Kidney epithelial cell (primary cell): ENCODE measurements around the gene KRTAP1-1. TPM values are rescaled to one million over a fixed set of nuclear protein-coding genes. Genes with fewer than 3 reads are reported as not detected.
"Not testable (repeated sequence)": the region's sequence is repeated elsewhere in the genome, so short reads cannot be mapped to it uniquely, and the experiment has no call there.

Experiments used
- DNase-seq: peaks from one replicate; pipeline ENCODE4 v3.0.0-alpha.2; 2010; ENCODE audit warnings: low read depth
- H3K27me3 ChIP-seq: 2 replicates; pipeline ENCODE4 v1.6.0; 2011; ENCODE audit warnings: low read length; ENCODE audit not compliant: control insufficient read depth, insufficient read depth
- H3K36me3 ChIP-seq: 2 replicates; pipeline ENCODE4 v1.5.1; 2011; ENCODE audit warnings: low read length; ENCODE audit not compliant: control insufficient read depth, insufficient read depth
- H3K4me3 ChIP-seq: 2 replicates; pipeline ENCODE4 v1.5.1; 2011; ENCODE audit warnings: low read depth, mild to moderate bottlenecking, control low read depth, low read length
- total RNA-seq: library from RNA; depleted of rRNA; stranded (reverse); fragments of >200 nt; gene quantifications from 2 replicates; pipeline ENCODE4 v1.2.3, GENCODE V29; 2015
- TF ChIP-seq, protein P1 (sequence below): IDR thresholded peaks from 2 replicates; pipeline ENCODE4 v1.5.1; 2011; ENCODE audit warnings: mild to moderate bottlenecking, moderate library complexity, low read length, control low read depth, inconsistent platforms; ENCODE audit not compliant: insufficient read depth, poor library complexity, severe bottlenecking

The KRTAP1-1 gene, protein sequence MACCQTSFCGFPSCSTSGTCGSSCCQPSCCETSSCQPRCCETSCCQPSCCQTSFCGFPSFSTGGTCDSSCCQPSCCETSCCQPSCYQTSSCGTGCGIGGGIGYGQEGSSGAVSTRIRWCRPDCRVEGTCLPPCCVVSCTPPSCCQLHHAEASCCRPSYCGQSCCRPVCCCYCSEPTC
- total RNA-seq, result not detected in 2 replicates

DNA sequence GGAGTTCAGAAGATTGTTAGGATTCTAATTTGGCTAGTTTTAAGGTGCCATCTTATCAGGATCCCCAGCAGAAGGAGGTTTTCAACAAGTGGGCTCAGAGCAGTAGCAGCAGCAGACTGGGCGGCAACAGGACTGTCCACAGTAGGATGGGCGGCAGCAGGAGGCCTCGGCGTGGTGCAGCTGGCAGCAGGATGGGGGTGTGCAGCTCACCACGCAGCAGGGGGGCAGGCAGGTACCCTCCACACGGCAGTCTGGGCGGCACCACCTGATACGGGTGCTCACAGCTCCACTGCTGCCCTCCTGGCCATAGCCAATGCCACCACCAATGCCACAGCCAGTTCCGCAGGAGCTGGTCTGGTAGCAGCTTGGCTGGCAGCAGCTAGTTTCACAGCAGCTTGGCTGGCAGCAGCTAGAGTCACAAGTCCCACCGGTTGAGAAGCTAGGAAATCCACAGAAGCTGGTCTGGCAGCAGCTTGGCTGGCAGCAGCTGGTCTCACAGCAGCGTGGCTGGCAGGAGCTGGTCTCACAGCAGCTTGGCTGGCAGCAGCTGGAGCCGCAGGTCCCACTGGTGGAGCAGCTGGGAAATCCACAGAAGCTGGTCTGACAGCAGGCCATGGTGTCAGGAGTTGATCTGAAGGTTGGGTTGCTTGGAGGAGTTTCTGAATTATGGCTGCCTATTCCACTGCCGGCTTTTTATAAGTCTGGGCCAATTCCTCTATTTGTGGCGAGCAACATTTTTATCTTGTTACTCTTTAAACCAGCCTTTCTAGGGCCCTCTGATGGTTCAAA is at the start of gene KRTAP1-1:
Gene KRTAP1-1 (minus strand): TSS at position 668 of the 789 bp plus-strand sequence. CDS start 53 bp downstream, at position 615.
- H3K36me3 ChIP-seq, DNase-seq, H3K4me3 ChIP-seq, H3K27me3 ChIP-seq: not testable (repeated sequence)

DNA sequence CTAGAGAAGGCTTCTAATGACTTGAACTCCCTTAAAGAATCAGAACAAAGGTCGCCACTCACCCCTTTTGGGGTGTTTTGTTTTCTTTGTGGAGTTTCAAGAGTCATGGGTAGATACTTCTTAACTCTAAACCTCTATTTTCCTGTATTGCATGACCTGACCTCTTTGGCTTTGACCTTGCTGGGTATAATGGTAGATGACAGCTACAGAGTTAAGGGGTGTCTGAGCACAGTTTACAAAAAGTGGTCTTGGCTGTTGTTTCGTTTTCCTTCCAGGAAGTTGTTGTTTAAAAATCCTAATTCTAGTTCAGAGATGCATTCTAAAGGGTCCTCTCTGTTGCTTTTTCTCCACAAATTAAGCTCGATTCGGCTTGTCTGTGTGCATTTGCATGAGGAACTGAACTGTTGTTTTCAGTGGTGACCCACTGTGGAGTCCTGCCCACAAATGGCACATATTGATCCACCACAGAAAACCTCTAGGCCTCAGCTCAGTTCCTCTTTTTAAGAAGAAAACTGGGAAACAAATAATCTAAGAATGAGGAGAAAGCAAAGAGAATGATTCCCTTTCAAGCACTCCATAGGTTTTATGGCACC is 47.6 kb upstream of the KRTAP1-1 start:
- not testable (repeated sequence) for H3K27me3 ChIP-seq, H3K36me3 ChIP-seq, H3K4me3 ChIP-seq, DNase-seq

DNA sequence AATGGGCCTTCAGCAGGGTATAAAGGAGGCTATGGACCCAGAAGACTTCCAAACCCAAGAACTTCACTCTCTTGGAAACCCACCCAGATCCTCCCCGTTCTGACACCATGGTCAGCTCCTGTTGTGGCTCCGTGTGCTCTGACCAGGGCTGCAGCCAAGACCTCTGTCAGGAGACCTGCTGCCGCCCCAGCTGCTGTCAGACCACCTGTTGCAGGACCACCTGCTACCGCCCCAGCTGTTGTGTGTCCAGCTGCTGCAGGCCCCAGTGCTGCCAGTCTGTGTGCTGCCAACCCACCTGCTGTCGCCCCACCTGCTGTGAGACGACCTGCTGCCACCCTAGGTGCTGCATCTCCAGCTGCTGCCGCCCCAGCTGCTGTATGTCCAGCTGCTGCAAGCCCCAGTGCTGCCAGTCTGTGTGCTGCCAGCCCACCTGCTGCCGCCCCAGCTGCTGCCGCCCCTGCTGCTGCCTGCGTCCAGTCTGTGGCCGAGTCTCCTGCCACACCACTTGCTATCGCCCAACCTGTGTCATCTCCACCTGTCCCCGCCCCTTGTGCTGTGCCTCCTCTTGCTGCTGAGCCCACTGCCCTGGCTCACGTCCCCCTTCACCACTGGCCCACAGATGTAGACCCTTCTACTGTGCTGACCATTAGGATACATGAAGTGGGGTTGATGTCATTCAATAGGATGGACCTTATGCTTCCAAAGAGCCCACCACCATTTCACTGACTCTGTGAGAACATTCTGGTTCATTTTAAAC is 43.0 kb upstream of the KRTAP1-1 start, which contains the start of gene KRTAP4-7:
Gene KRTAP4-7 (plus strand): TSS at position 51 of the 757 bp plus-strand sequence. CDS start 57 bp downstream, at position 108.
- not testable (repeated sequence) for H3K36me3 ChIP-seq, H3K27me3 ChIP-seq, DNase-seq, H3K4me3 ChIP-seq

DNA sequence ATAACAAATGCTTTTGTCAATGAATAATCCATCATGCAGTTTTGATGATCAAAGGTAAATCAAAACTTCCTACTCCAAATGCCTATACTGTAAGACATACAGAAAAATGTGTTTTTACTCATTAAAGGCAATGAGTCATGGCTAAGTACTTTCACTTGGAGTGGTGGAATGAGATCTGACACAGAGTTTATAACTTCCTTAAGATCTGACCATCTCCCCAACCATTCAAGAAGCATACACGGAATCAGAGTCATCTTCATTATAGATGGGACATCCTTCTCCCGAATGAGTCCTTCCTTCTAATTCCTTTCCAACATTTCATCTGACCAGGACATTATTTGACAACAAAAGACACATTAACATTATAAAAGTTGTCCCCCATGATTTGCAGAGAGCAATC is 42.2 kb upstream of the KRTAP1-1 start:
- DNase-seq, H3K27me3 ChIP-seq, H3K36me3 ChIP-seq, H3K4me3 ChIP-seq: not testable (repeated sequence)

DNA sequence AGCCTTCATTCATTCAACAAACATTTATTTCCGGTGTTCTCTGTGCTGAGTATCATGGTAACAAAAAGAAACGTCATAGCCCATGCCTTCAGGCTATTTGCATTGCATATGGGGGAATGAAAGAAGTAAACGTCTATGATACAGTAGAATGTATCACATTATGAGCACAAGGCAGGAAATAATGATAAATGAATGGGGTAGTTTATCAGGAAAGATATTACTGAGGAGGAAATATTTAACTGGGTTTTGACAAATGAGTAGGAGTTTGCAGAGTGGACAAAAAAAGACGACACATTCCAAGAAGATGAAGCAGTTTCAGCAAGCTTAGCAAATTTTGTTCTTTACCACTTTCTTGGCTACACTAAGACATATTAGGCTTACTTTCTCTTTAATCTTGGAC is 41.4 kb upstream of the KRTAP1-1 start:
- H3K4me3 ChIP-seq, result no peak overlapping the region
- TF ChIP-seq, protein P1, sequence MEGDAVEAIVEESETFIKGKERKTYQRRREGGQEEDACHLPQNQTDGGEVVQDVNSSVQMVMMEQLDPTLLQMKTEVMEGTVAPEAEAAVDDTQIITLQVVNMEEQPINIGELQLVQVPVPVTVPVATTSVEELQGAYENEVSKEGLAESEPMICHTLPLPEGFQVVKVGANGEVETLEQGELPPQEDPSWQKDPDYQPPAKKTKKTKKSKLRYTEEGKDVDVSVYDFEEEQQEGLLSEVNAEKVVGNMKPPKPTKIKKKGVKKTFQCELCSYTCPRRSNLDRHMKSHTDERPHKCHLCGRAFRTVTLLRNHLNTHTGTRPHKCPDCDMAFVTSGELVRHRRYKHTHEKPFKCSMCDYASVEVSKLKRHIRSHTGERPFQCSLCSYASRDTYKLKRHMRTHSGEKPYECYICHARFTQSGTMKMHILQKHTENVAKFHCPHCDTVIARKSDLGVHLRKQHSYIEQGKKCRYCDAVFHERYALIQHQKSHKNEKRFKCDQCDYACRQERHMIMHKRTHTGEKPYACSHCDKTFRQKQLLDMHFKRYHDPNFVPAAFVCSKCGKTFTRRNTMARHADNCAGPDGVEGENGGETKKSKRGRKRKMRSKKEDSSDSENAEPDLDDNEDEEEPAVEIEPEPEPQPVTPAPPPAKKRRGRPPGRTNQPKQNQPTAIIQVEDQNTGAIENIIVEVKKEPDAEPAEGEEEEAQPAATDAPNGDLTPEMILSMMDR, result no peak
- no peaks in the 10 kb centered on the region for H3K36me3 ChIP-seq
- H3K27me3 ChIP-seq, result no peaks in the 10 kb centered on the region
- DNase-seq, result no peak

DNA sequence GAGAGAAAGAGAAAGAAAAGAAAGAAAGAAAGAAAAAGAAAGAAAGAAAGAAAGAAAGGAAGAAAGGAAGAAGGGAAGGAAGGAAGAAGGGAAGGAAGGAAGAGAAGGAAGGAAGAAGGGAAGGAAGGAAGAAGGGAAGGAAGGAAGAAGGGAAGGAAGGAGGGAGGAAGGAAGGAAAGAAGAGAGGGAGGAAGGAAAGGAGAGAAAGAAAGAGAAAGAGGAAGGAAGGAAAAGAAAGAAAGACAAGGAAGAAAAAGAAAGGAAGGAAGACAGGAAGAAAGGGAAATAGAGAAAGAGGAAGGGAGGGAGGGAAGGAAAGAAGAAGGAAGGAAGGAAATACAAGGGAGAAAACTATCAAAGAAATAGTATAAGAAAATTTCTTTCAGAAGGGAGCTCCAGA is 35.5 kb upstream of the KRTAP1-1 start:
- no peak for DNase-seq
- Histone ChIP-seq H3K36me3 (no peaks in the 10 kb centered on the region), H3K4me3 (no peak overlapping the region), H3K27me3 (no peaks in the 10 kb centered on the region)
- TF ChIP-seq, protein P1, result no peak

DNA sequence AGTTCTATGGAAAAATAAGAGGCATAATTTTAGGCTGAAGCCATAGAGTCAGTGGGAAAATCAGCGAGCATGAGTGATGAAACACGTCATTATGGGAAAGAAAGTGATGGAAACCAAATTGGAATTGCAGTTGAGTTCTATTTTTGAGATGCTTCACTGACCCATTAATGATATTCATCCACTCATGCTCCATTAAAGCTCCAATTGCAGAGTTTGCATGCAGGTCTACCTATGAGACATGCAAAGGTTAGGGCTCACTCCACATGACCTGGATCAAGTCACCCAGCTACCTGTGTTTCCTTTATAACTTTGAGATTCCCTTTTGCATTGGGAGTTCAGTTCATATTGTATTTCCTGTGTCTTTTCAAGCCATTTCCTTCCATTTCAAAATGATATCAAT is 32.4 kb upstream of the KRTAP1-1 start:
- no peak for DNase-seq
- TF ChIP-seq, protein P1, result no peak
- Histone ChIP-seq H3K4me3 (no peak overlapping the region), H3K27me3 (no peaks in the 10 kb centered on the region), H3K36me3 (no peaks in the 10 kb centered on the region)
